ENCODE measurements around the gene ACOXL.

The ACOXL gene

DNA sequence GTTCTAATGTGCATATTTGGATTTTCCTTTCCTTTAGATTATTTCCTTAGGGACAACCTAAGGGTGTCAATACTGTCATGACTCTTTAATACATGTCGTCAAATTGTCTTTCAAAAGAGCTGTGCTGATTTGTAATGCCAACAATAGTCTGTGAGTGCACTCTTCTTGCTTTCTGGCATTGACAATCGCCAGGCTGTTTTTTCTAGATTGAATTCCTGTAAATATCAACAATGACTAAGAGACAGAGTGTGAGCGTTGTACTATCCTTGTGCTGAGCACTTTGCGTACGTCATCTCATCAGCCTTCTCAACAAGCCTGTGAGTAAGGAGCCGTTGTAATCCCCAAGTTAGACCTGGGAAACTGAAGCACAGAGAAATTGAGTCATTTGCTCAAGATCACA lies 96.0 kb downstream of the ACOXL start:
- TF ChIP-seq, protein P1, sequence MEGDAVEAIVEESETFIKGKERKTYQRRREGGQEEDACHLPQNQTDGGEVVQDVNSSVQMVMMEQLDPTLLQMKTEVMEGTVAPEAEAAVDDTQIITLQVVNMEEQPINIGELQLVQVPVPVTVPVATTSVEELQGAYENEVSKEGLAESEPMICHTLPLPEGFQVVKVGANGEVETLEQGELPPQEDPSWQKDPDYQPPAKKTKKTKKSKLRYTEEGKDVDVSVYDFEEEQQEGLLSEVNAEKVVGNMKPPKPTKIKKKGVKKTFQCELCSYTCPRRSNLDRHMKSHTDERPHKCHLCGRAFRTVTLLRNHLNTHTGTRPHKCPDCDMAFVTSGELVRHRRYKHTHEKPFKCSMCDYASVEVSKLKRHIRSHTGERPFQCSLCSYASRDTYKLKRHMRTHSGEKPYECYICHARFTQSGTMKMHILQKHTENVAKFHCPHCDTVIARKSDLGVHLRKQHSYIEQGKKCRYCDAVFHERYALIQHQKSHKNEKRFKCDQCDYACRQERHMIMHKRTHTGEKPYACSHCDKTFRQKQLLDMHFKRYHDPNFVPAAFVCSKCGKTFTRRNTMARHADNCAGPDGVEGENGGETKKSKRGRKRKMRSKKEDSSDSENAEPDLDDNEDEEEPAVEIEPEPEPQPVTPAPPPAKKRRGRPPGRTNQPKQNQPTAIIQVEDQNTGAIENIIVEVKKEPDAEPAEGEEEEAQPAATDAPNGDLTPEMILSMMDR (IDR thresholded peaks at IDR 0.05; ENCODE audit: borderline replicate concordance, control extremely low read depth, extremely low read depth, insufficient read depth, missing control alignments) = no peak
- in situ Hi-C loops (cut with MboI; ENCODE audit: low sequenced_read_pairs, unreplicated experiment) = no loop called here
- DNase-seq (ENCODE audit: low spot score) = no peak

DNA sequence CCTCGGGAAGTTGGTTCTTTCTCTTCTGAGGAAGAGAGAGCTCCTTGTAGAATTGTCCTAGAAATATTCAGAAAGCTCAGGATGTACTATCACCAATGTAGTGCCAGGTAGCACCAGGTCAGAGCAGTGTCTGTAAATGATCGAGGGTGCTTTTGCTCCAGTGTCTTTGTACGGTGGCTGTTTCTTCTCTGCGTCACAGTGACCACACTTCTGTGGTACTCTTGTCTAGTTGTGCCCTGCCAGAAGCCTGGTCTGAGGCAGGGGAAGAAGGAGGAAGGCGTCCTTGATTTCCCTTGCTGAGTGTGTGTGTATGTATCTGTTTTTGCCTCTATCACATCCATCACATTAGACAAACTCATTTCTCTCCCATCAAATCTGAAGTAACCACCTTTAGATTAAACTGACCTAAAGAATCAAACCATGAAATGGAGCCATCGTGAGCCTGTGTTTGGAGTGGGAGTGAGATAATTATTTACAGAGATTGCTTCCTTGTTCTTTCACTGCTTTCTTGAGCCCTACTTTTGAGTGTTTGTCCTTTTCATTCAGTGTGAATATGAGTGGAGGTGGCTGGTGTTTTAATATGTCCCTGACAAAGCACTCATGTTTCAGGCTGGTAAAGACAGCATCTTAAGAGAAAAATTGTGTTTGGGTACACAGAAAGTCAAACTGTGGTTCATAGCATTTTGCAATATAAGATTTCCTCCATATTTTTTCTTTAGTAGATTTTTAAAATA lies 97.2 kb downstream of the ACOXL start:
- DNase-seq (ENCODE audit: low spot score) = no peak
- in situ Hi-C loops (cut with MboI; ENCODE audit: low sequenced_read_pairs, unreplicated experiment) = no loop called here
- TF ChIP-seq, protein P1 (IDR thresholded peaks at IDR 0.05; ENCODE audit: borderline replicate concordance, control extremely low read depth, extremely low read depth, insufficient read depth, missing control alignments) = no peak

- in situ Hi-C loops (cut with MboI; ENCODE audit: low sequenced_read_pairs, unreplicated experiment) = no loop called here
- TF ChIP-seq, protein P1 (IDR thresholded peaks at IDR 0.05; ENCODE audit: borderline replicate concordance, control extremely low read depth, extremely low read depth, insufficient read depth, missing control alignments) = no peak
- DNase-seq (ENCODE audit: low spot score) = no peak
These were observed 100.4 kb downstream of the ACOXL start for GRCh38 chr2:110832740-110833139.

DNA sequence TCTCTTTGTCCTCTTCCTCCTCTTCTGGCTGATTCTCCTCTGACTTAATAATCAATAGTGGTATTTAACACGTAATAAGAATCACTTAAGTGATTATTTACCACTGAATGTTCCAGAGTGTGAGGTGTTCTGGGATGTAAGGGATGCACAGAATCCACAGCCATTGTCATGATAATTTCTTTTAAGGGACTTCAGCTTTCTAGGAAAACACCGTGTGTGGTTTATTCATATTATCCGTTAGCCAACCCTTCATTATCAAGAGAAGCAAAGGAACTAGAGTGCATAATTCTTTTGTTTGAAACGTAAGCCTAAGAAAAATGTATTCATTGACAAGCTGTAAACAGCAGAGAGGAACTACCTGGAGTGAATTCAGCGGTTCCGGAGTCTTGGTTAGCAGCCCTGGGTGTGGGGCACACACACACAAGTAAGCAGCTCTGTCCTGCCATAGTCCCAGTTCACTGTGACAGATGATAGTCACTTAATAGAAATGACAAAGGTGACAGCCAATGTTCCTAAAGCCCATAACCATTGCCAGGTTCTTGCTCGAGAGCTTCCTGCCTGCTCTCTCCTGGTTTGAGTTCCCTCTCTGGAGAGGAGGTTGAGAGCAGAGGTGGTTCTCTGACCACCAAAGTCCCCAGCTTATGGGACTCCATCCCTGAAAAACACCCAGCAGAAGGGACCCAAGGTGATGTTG lies 101.9 kb downstream of the ACOXL start:
- DNase-seq (ENCODE audit: low spot score) = no peak
- in situ Hi-C loops (cut with MboI; ENCODE audit: low sequenced_read_pairs, unreplicated experiment) = no loop called here
- TF ChIP-seq, protein P1 (IDR thresholded peaks at IDR 0.05; ENCODE audit: borderline replicate concordance, control extremely low read depth, extremely low read depth, insufficient read depth, missing control alignments) = no peak

DNA sequence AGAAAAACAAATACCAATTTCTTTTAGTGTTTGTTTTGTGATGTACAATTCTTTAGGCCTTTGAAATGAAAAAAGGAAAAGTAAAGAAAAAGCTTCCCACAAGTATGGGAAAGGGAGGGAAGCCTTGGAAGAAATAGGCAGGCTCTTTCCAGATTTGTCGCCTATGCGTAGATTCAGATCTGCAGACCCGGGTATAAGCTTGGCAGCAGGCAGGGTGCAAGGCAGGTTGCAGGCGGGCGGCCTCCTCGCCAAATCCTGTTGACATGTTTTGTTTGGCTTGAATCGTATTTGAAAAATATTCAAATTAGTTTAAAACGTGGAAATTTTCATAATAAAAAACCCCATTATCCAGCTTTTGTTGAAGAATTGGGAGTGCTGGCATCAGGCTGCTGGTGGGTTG lies 104.3 kb downstream of the ACOXL start:
- in situ Hi-C loops (cut with MboI; ENCODE audit: low sequenced_read_pairs, unreplicated experiment) = no loop called here
- no peak for DNase-seq (ENCODE audit: low spot score)
- TF ChIP-seq, protein P1 (IDR thresholded peaks at IDR 0.05; ENCODE audit: borderline replicate concordance, control extremely low read depth, extremely low read depth, insufficient read depth, missing control alignments) = no peak

DNA sequence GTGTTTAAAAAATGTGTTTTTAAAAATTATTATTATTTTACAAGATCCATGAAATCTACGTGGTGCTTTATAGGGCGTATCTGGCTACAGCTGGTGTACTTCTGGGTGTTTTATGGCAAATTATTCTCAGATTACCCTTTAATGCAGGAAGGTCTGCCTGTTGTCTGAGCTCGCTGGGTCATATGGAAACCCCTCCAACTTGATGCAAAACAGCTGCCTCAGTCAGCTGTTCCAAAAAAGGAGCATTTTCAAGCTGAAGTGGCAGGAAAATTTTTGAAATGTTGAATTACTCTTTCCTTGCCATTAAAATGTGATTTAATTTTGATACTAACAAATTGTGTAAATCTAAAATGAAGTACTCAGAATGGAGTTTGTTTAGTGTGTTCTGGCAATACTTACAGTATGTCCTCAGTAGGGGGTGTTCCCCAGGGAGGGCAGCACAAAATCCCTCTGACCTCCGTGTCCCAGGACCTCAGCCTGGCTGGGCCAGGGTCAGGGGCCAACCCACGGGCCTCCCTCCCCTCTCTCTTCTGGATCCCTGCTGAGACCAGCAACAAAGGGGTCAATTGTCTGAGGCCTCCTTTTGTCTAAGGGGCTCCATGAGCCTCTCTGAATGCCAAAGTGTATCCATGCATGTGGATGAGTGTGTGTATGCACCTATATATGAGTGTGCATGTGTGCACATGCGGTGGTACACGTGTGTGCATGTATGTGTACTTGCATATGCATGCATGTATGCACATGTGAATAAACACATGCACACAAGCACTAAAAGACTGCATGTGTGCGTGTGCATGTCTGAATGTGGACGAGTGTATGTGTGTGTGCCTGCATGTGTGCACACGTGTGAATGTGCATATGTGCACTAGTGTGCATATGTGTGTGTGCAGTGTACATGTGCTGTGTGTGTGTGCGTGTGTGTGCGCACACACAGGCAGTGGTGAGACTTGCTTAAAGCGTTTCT lies 105.4 kb downstream of the ACOXL start:
- in situ Hi-C loops (cut with MboI; ENCODE audit: low sequenced_read_pairs, unreplicated experiment) = no loop called here
- TF ChIP-seq, protein P1 (IDR thresholded peaks at IDR 0.05; ENCODE audit: borderline replicate concordance, control extremely low read depth, extremely low read depth, insufficient read depth, missing control alignments) = no peak
- DNase-seq (ENCODE audit: low spot score) = no peak

All from GM13976 (cell line).